Neural cell (in vitro differentiated cells): ENCODE data around the gene TAF5L.

Source experiments
- CTCF ChIP-seq: fragments of 450-650 bp; IDR thresholded peaks from 2 replicates; pipeline ENCODE4 v1.5.1; 2014; ENCODE audit warnings: antibody characterized with exemption, mild to moderate bottlenecking, moderate library complexity; ENCODE audit not compliant: poor library complexity, severe bottlenecking
- POLR2AphosphoS5 ChIP-seq: IDR thresholded peaks from 2 replicates; pipeline ENCODE4 v1.6.1; 2012

GRCh38 chr1:229623838-229624237 is 2.1 kb downstream of the TAF5L start:
- no peak for TF ChIP-seq CTCF
- TF ChIP-seq POLR2AphosphoS5: no peak
